ENCODE results near the gene PNPLA6.

PNPLA6 gene

GRCh38 chr19:7540761-7541474, 5.4 kb downstream of the PNPLA6 start:
- TF ChIP-seq TAF1 (IDR thresholded peaks at IDR 0.05; ENCODE audit: borderline replicate concordance, insufficient read depth, low read length) (no peak), FOXP2 (optimal IDR thresholded peaks at IDR 0.05; ENCODE audit: borderline replicate concordance, extremely low read depth, extremely low read length, insufficient read depth) (no peak), SIN3A (IDR thresholded peaks at IDR 0.05; ENCODE audit: borderline replicate concordance, insufficient read depth, low read length) (no peak), POLR2AphosphoS5 (IDR thresholded peaks at IDR 0.05; ENCODE audit: low read depth, low read length) (no peak)
- TF ChIP-seq, protein P1, sequence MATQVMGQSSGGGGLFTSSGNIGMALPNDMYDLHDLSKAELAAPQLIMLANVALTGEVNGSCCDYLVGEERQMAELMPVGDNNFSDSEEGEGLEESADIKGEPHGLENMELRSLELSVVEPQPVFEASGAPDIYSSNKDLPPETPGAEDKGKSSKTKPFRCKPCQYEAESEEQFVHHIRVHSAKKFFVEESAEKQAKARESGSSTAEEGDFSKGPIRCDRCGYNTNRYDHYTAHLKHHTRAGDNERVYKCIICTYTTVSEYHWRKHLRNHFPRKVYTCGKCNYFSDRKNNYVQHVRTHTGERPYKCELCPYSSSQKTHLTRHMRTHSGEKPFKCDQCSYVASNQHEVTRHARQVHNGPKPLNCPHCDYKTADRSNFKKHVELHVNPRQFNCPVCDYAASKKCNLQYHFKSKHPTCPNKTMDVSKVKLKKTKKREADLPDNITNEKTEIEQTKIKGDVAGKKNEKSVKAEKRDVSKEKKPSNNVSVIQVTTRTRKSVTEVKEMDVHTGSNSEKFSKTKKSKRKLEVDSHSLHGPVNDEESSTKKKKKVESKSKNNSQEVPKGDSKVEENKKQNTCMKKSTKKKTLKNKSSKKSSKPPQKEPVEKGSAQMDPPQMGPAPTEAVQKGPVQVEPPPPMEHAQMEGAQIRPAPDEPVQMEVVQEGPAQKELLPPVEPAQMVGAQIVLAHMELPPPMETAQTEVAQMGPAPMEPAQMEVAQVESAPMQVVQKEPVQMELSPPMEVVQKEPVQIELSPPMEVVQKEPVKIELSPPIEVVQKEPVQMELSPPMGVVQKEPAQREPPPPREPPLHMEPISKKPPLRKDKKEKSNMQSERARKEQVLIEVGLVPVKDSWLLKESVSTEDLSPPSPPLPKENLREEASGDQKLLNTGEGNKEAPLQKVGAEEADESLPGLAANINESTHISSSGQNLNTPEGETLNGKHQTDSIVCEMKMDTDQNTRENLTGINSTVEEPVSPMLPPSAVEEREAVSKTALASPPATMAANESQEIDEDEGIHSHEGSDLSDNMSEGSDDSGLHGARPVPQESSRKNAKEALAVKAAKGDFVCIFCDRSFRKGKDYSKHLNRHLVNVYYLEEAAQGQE (IDR thresholded peaks at IDR 0.05; ENCODE audit: insufficient read depth in 1 of 2, low read depth in 2 of 2, low read length in 2 of 2), result no peak

- TF ChIP-seq SIN3A (IDR thresholded peaks at IDR 0.05; ENCODE audit: borderline replicate concordance, insufficient read depth, low read length), result no peak
- TF ChIP-seq FOXP2 (optimal IDR thresholded peaks at IDR 0.05; ENCODE audit: borderline replicate concordance, extremely low read depth, extremely low read length, insufficient read depth), result no peak
- TF ChIP-seq POLR2AphosphoS5 (IDR thresholded peaks at IDR 0.05; ENCODE audit: low read depth, low read length), result no peak
- no peak for TF ChIP-seq TAF1 (IDR thresholded peaks at IDR 0.05; ENCODE audit: borderline replicate concordance, insufficient read depth, low read length)
- TF ChIP-seq, protein P1 (IDR thresholded peaks at IDR 0.05; ENCODE audit: insufficient read depth in 1 of 2, low read depth in 2 of 2, low read length in 2 of 2), result no peak
Observed at GRCh38 chr19:7541475-7541824, 5.9 kb downstream of the PNPLA6 start.

GRCh38 chr19:7541828-7542443, 6.4 kb downstream of the PNPLA6 start:
- TF ChIP-seq POLR2AphosphoS5 (IDR thresholded peaks at IDR 0.05; ENCODE audit: low read depth, low read length) (no peak), SIN3A (IDR thresholded peaks at IDR 0.05; ENCODE audit: borderline replicate concordance, insufficient read depth, low read length) (no peak), FOXP2 (optimal IDR thresholded peaks at IDR 0.05; ENCODE audit: borderline replicate concordance, extremely low read depth, extremely low read length, insufficient read depth) (no peak), TAF1 (IDR thresholded peaks at IDR 0.05; ENCODE audit: borderline replicate concordance, insufficient read depth, low read length) (no peak)
- TF ChIP-seq, protein P1 (IDR thresholded peaks at IDR 0.05; ENCODE audit: insufficient read depth in 1 of 2, low read depth in 2 of 2, low read length in 2 of 2), result no peak

DNA sequence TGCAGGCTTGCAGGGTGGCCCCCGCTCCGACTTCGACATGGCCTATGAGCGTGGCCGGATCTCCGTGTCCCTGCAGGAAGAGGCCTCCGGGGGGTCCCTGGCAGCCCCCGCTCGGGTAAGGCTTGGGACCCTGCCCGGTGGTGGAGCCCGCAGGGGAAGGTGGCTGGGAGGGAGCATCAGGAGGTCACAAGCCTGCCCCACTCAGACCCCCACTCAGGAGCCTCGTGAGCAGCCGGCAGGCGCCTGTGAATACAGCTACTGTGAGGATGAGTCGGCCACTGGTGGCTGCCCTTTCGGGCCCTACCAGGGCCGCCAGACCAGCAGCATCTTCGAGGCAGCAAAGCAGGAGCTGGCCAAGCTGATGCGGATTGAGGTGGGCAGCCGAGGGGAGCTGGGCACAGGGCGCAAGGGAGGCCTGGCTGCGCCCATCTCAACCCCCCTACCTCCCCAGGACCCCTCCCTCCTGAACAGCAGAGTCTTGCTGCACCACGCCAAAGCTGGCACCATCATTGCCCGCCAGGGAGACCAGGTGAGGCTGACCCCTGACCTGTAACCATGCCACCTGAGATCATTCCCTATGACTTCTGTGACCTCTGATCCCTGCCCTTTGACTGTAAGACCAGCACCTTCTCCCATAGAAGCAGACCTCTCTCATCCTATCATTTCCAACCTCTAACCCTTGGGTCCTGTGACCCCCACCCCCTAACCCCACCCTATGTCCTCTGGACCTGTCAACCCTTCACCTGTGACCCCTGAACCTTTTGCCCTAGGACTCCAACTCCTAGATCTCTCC, 7.2 kb downstream of the PNPLA6 start:
- TF ChIP-seq TAF1 (IDR thresholded peaks at IDR 0.05; ENCODE audit: borderline replicate concordance, insufficient read depth, low read length) (no peak), FOXP2 (optimal IDR thresholded peaks at IDR 0.05; ENCODE audit: borderline replicate concordance, extremely low read depth, extremely low read length, insufficient read depth) (no peak), POLR2AphosphoS5 (IDR thresholded peaks at IDR 0.05; ENCODE audit: low read depth, low read length) (no peak), SIN3A (IDR thresholded peaks at IDR 0.05; ENCODE audit: borderline replicate concordance, insufficient read depth, low read length) (no peak)
- TF ChIP-seq, protein P1 (IDR thresholded peaks at IDR 0.05; ENCODE audit: insufficient read depth in 1 of 2, low read depth in 2 of 2, low read length in 2 of 2), result no peak

Data from PFSK-1 (cell line).